SK-N-SH (cell line): ENCODE measurements around the gene ACSM2B. TPM values are rescaled to one million over a fixed set of nuclear protein-coding genes. Genes with fewer than 3 reads are reported as not detected.
"Not testable (repeated sequence)": the region's sequence is repeated elsewhere in the genome, so short reads cannot be mapped to it uniquely, and the experiment has no call there.

Experiments used
- CTCF ChIA-PET: fragments of 300-600, 350-600 bp; formaldehyde crosslinking; extraction: SDS; loops from one replicate; lab custom pipeline; 2021; lab: Yijun Ruan, JAX
- POLR2A ChIA-PET: fragments of 350-600 bp; sonication (Branson Sonifier 250); formaldehyde crosslinking; extraction: SDS; loops from one replicate; lab custom pipeline; 2020; ENCODE audit warnings: antibody characterized with exemption, inconsistent platforms; lab: Yijun Ruan, JAX
- DNase-seq: peaks from one replicate; pipeline ENCODE4 v3.0.0; 2012
- H2AFZ ChIP-seq: fragments of 200-600 bp; sonication (generic); 2 replicates; pipeline ENCODE4 v1.8.1; 2016; ENCODE audit warnings: antibody characterized with exemption, mild to moderate bottlenecking, low read depth
- H3F3A ChIP-seq: fragments of 200-600 bp; sonication (generic); replicated peaks from 2 replicates; pipeline ENCODE3; 2016; ENCODE audit warnings: antibody characterized with exemption, mild to moderate bottlenecking; ENCODE audit not compliant: insufficient read depth
- H3K27ac ChIP-seq, 2 experiments: fragments of 200-500 bp in 1 of 2; fragments of 200-600 bp in 1 of 2; sonication (Bioruptor generic) in 1 of 2; sonication (generic), shearing (Covaris generic) in 1 of 2; 2 replicates each; pipeline versions ENCODE4 v1.5.1 to v1.6.1; 2014 to 2016; ENCODE audit warnings: low read depth in 2 of 2, inconsistent platforms in 1 of 2, low read length in 1 of 2, mild to moderate bottlenecking in 1 of 2, mixed read lengths in 1 of 2
- H3K27me3 ChIP-seq: fragments of 200-600 bp; sonication (generic), shearing (Covaris generic); 2 replicates; pipeline ENCODE4 v1.6.1; 2016; ENCODE audit warnings: mixed run types; ENCODE audit not compliant: insufficient read depth
- H3K36me3 ChIP-seq, 2 experiments: fragments of 200-500 bp in 1 of 2; fragments of 200-600 bp in 1 of 2; sonication (Bioruptor generic) in 1 of 2; sonication (generic) in 1 of 2; replicated peaks in 1 of 2; 2 replicates each; pipeline versions ENCODE3 to v1.5.1; 2014 to 2016; ENCODE audit warnings: low read length in 1 of 2, mild to moderate bottlenecking in 1 of 2; ENCODE audit not compliant: insufficient read depth in 2 of 2, control insufficient read depth in 1 of 2
- H3K4me1 ChIP-seq, 2 experiments: fragments of 200-500 bp in 1 of 2; fragments of 200-600 bp in 1 of 2; sonication (Bioruptor generic) in 1 of 2; sonication (generic), shearing (Covaris generic) in 1 of 2; 2 replicates each; pipeline versions ENCODE4 v1.5.1 to v1.6.1; 2014 to 2016; ENCODE audit warnings: low read depth in 1 of 2, low read length in 1 of 2, mixed run types in 1 of 2; ENCODE audit not compliant: insufficient read depth in 2 of 2, control insufficient read depth in 1 of 2
- H3K4me2 ChIP-seq: fragments of 200-600 bp; sonication (generic), shearing (Covaris generic); 2 replicates; pipeline ENCODE4 v1.6.1; 2017; ENCODE audit warnings: mixed run types
- H3K4me3 ChIP-seq, 2 experiments: fragments of 200-500 bp in 1 of 2; fragments of 200-600 bp in 1 of 2; sonication (Bioruptor generic) in 1 of 2; sonication (generic), shearing (Covaris generic) in 1 of 2; 2 replicates each; pipeline versions ENCODE4 v1.5.1 to v1.8.1; 2014 to 2016; ENCODE audit warnings: low read depth in 2 of 2, inconsistent platforms in 1 of 2, low read length in 1 of 2, mild to moderate bottlenecking in 1 of 2, mixed read lengths in 1 of 2, moderate library complexity in 1 of 2
- H3K79me2 ChIP-seq: fragments of 200-600 bp; sonication (generic); 2 replicates; pipeline ENCODE4 v1.8.1; 2017; ENCODE audit warnings: mild to moderate bottlenecking; ENCODE audit not compliant: insufficient read depth
- H3K9ac ChIP-seq: fragments of 200-600 bp; sonication (generic); 2 replicates; pipeline ENCODE4 v1.6.1; 2017; ENCODE audit warnings: mixed run types
- H3K9me2 ChIP-seq: fragments of 200-600 bp; sonication (generic); 2 replicates; pipeline ENCODE4 v1.6.1; 2017; ENCODE audit warnings: mixed run types
- H3K9me3 ChIP-seq: fragments of 200-600 bp; sonication (generic); 2 replicates; pipeline ENCODE4 v1.6.1; 2017; ENCODE audit warnings: mixed run types, mild to moderate bottlenecking, moderate library complexity
- H4K20me1 ChIP-seq: fragments of 200-600 bp; sonication (generic); 2 replicates; pipeline ENCODE4 v1.6.1; 2017; ENCODE audit warnings: mild to moderate bottlenecking, mixed run types; ENCODE audit not compliant: insufficient read depth
- USF1 ChIP-seq: IDR thresholded peaks from 2 replicates; pipeline ENCODE4 v1.4.0; 2012; ENCODE audit warnings: low read depth, borderline replicate concordance
- WGBS: methylation state at CpG from one replicate; pipeline ENCODE4 v1.1.6; 2017; ENCODE audit warnings: low lambda C conversion rate; 5-methylcytosine and 5-hydroxymethylcytosine counted together
- polyA plus RNA-seq, 3 experiments: library from polyadenylated mRNA; depleted of rRNA; stranded (reverse); fragments of >200 nt; gene quantifications; 2 replicates each; pipeline ENCODE4 v1.2.3, GENCODE V29; 2012

The ACSM2B gene
- polyA plus RNA-seq, 1 of the 3 experiments (the other 2 are of a cell fraction), result not detected

DNA sequence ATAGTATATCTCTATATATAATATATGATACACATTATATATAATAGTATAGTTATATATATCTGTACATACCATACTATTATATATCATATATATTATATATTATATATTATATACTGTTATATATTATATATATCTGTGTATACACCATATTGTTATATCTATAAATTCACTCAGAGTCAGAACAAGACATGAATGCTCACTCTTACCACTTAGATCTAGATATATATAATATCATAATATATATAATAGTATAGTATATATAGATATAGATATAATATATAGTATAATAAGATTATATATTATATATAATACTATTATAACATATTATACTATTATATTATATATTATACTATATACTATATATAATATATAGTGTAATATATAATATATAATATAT, 9.3 kb downstream of the ACSM2B start (continued):
- no peak for TF ChIP-seq USF1

DNA sequence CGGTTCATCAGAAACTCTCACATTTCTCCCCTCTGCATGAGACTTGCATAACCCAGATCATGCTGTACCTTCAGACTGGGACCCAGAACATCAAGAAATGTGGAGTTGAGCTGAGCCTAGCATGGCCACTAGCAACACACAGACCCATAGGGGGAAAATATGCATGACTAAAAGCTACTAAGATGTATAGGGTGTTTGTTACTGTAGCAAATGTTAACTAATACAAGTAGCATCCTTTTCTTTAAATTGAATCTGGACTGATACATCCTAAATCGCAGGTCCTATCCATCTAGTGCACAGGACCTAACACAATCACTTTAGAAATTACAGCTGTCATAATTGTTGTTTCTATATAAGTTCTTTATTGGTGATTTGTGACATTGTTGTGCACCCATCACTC, 10.8 kb downstream of the ACSM2B start:
- H3K79me2 ChIP-seq, H3K4me2 ChIP-seq, H3K4me1 ChIP-seq, H3K9ac ChIP-seq, H3K27ac ChIP-seq, H4K20me1 ChIP-seq, DNase-seq, H3K9me3 ChIP-seq, H3K4me3 ChIP-seq, H3K9me2 ChIP-seq, POLR2A ChIA-PET, H3K36me3 ChIP-seq, H2AFZ ChIP-seq, CTCF ChIA-PET, H3F3A ChIP-seq, H3K27me3 ChIP-seq: not testable (repeated sequence)
- WGBS, result 8% methylated on average over 2 of the region's 2 CpGs

- H3K4me3 ChIP-seq, CTCF ChIA-PET, H3F3A ChIP-seq, H3K9me2 ChIP-seq, H3K79me2 ChIP-seq, H3K4me1 ChIP-seq, POLR2A ChIA-PET, H3K9ac ChIP-seq, H3K4me2 ChIP-seq, H4K20me1 ChIP-seq, H3K27ac ChIP-seq, DNase-seq, H3K36me3 ChIP-seq, H2AFZ ChIP-seq, H3K27me3 ChIP-seq, H3K9me3 ChIP-seq: not testable (repeated sequence)
- WGBS, result no CpG with 5 or more reads among the region's 3 CpGs
Observed at GRCh38 chr16:20564218-20564617, 11.9 kb downstream of the ACSM2B start.

DNA sequence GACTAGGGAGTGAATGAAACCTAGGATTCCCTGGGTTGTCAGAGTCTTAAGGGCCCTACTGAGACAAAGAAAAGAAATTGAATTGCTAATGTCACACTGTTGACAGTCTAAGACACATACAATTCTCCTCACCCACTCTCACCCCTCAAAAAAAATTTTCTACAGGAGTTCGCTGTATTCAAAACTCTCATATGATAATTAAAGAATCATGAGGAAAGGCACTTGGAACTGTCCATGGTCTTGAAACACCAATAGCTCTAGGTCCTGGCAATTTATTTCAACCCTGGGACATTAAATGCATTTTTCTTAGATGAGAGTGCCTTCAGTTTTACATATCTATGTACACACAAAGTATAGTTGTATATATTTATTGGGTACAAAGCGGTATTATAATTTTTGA, 20.5 kb downstream of the ACSM2B start:
- H3K79me2 ChIP-seq, H3K4me1 ChIP-seq, H3K9me2 ChIP-seq, H3K27me3 ChIP-seq, H3K4me3 ChIP-seq, H3K9ac ChIP-seq, H3K4me2 ChIP-seq, H3F3A ChIP-seq, H3K9me3 ChIP-seq, H3K27ac ChIP-seq, CTCF ChIA-PET, H3K36me3 ChIP-seq, DNase-seq, POLR2A ChIA-PET, H4K20me1 ChIP-seq, H2AFZ ChIP-seq: not testable (repeated sequence)
- 5% methylated on average over 2 of the region's 2 CpGs for WGBS

GRCh38 chr16:20554689-20555088, 21.5 kb downstream of the ACSM2B start:
- CTCF ChIA-PET, H3K4me1 ChIP-seq, H3F3A ChIP-seq, H3K36me3 ChIP-seq, H3K9me2 ChIP-seq, H3K27ac ChIP-seq, H2AFZ ChIP-seq, H3K9ac ChIP-seq, H3K79me2 ChIP-seq, DNase-seq, POLR2A ChIA-PET, H3K4me2 ChIP-seq, H4K20me1 ChIP-seq, H3K4me3 ChIP-seq, H3K9me3 ChIP-seq, H3K27me3 ChIP-seq: not testable (repeated sequence)
- WGBS, result 39% methylated on average over 3 of the region's 3 CpGs

GRCh38 chr16:20553493-20553892, 22.7 kb downstream of the ACSM2B start:
- H3K9me2 ChIP-seq, H3K27ac ChIP-seq, H3K79me2 ChIP-seq, H2AFZ ChIP-seq, H3K4me3 ChIP-seq, DNase-seq, CTCF ChIA-PET, H3K9ac ChIP-seq, POLR2A ChIA-PET, H3K4me2 ChIP-seq, H3K9me3 ChIP-seq, H4K20me1 ChIP-seq, H3K27me3 ChIP-seq, H3K4me1 ChIP-seq, H3K36me3 ChIP-seq, H3F3A ChIP-seq: not testable (repeated sequence)
- WGBS, result 3% methylated on average over 3 of the region's 3 CpGs

DNA sequence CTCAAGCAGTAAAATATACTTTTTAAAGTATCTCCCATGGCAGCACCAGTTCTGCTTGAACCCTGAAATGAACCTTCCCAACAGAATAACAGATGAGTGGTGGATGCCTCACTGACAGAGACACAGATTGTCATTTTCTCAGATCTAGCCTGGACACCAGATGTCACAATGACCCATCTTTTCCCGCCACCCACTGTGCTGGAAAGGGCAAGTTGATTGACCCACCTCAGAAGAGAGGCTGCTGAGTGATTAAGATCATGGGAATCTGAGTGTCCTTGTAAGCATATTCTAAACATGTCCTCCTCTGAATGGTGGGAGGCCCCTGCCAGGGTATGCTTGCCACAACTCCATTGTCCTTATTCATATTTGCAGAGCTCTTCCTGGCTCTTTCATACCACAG, 29.2 kb downstream of the ACSM2B start:
- DNase-seq, POLR2A ChIA-PET, H3K4me3 ChIP-seq, H3F3A ChIP-seq, H3K9ac ChIP-seq, H2AFZ ChIP-seq, H3K79me2 ChIP-seq, CTCF ChIA-PET, H3K4me1 ChIP-seq, H4K20me1 ChIP-seq, H3K36me3 ChIP-seq, H3K27ac ChIP-seq, H3K9me3 ChIP-seq, H3K27me3 ChIP-seq, H3K4me2 ChIP-seq, H3K9me2 ChIP-seq: not testable (repeated sequence)
- WGBS, result 0% methylated on average over 1 of the region's 1 CpG
